ENCODE results near the gene DOHH.

- no peak for TF ChIP-seq POLR2A (IDR thresholded peaks at IDR 0.05)
- TF ChIP-seq CTCF (IDR thresholded peaks at IDR 0.05): no peak
- TF ChIP-seq POLR2AphosphoS5 (IDR thresholded peaks at IDR 0.05): no peak
Observed at GRCh38 chr19:3462991-3463713, 37.3 kb downstream of the DOHH start.

Data from prostate gland (tissue), 2 donors.